ENCODE measurements around the gene BPI. TPM values are rescaled to one million over a fixed set of nuclear protein-coding genes. Genes with fewer than 3 reads are reported as not detected.
A peak's percentile ranks its signal among the peaks of the same experiment; 100 is the strongest.

BPI gene
- total and polyA plus RNA-seq, 2 experiments from 2014 or later: 0.10 TPM; not detected in 1

DNA sequence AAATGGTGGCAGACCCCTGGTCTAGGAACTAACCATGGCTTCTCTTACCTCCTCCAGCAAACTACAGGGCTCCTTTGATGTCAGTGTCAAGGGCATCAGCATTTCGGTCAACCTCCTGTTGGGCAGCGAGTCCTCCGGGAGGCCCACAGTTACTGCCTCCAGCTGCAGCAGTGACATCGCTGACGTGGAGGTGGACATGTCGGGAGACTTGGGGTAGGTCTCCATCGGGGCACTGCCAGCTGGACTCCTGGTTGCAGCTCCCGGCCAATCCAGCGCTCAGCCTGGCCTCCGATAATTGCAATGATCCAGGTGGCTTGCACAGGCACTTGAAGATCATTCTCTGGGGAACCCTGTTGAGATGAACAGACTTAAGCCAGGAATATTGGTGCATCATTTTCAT, 50.3 kb downstream of the BPI start:
- Histone ChIP-seq H2AFZ (no peak overlapping the region), H3K36me3 (ENCODE audit: low read depth) (no peaks in the 10 kb centered on the region), H3K9me3 (ENCODE audit: low read depth) (no peaks in the 10 kb centered on the region), H3F3A (ENCODE audit: insufficient read depth) (no peaks in the 10 kb centered on the region), H3K9me2 (ENCODE audit: insufficient read depth) (no peaks in the 10 kb centered on the region), H3K27me3 (replicated peaks; ENCODE audit: insufficient read depth) (no peaks in the 10 kb centered on the region), H3K4me3 (no peak overlapping the region), H3K27ac (no peak overlapping the region), H3K4me2 (ENCODE audit: unreplicated experiment) (no peak overlapping the region), H3K4me1 (ENCODE audit: insufficient read depth) (no peaks in the 10 kb centered on the region), H4K20me1 (ENCODE audit: insufficient read depth) (no peaks in the 10 kb centered on the region), H3K79me2 (ENCODE audit: insufficient read depth) (no peaks in the 10 kb centered on the region), H3K9ac (no peak overlapping the region)
- TF ChIP-seq EZH2 (IDR thresholded peaks at IDR 0.05; ENCODE audit: insufficient read depth, poor library complexity, severe bottlenecking): no peak
- no peak for TF ChIP-seq EZH2phosphoT487 (IDR thresholded peaks at IDR 0.05; ENCODE audit: insufficient read depth, low read depth)
- WGBS, 2 experiments (ENCODE audit: low coverage in 1 of 2, low lambda C conversion rate in 2 of 2, missing lambda C conversion rate in 2 of 2): 90 to 94% methylated on average over 10 of the region's 10 CpGs
- in situ Hi-C loops (cut with MboI): no loop called here
- DNase-seq: no peak

GRCh38 chr20:38355161-38356012, 51.4 kb downstream of the BPI start:
- Histone ChIP-seq H3K79me2 (ENCODE audit: insufficient read depth) (no peaks in the 10 kb centered on the region), H3K9ac (no peak overlapping the region), H2AFZ (no peak overlapping the region), H3K36me3 (ENCODE audit: low read depth) (no peaks in the 10 kb centered on the region), H3K9me2 (ENCODE audit: insufficient read depth) (no peaks in the 10 kb centered on the region), H3F3A (ENCODE audit: insufficient read depth) (no peaks in the 10 kb centered on the region), H3K27ac (no peak overlapping the region), H3K4me3 (no peak overlapping the region), H3K27me3 (replicated peaks; ENCODE audit: insufficient read depth) (no peaks in the 10 kb centered on the region), H4K20me1 (ENCODE audit: insufficient read depth) (no peaks in the 10 kb centered on the region), H3K9me3 (ENCODE audit: low read depth) (no peaks in the 10 kb centered on the region), H3K4me1 (ENCODE audit: insufficient read depth) (no peaks in the 10 kb centered on the region), H3K4me2 (ENCODE audit: unreplicated experiment) (no peak overlapping the region)
- in situ Hi-C loops (cut with MboI): no loop called here
- no peak for DNase-seq
- no peak for TF ChIP-seq EZH2 (IDR thresholded peaks at IDR 0.05; ENCODE audit: insufficient read depth, poor library complexity, severe bottlenecking)
- TF ChIP-seq EZH2phosphoT487 (IDR thresholded peaks at IDR 0.05; ENCODE audit: insufficient read depth, low read depth): no peak
- WGBS, 2 experiments (ENCODE audit: low coverage in 1 of 2, low lambda C conversion rate in 2 of 2, missing lambda C conversion rate in 2 of 2): 68 to 75% methylated on average over 17 to 18 of the region's 18 CpGs

DNA sequence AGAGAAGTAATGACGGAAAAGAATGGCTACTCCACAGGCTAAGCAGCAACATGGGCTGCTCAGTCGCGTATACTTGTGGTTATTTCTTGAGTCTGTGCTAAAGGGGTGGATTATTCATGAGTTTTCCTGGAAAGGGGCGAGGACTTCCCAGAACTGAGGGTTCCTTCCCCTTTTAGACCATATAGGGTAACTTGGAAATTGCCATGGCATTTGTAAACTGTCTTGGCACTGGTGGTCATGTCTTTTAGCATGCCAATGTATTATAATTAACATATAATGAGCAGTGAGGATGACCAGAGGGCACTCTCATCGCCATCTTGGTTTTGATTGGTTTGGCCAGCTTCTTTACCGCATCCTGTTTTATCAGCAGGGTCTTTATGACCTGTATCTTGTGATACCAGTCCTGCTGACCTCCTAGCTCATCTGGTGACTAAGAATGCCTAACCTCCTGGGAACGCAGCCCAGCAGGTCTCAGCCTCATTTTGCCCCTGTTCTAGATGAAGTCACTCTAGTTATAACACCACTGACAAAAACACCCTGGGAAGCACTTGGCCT, 53.8 kb downstream of the BPI start:
- no peaks in the 10 kb centered on the region for H3K27me3 ChIP-seq (replicated peaks; ENCODE audit: insufficient read depth)
- TF ChIP-seq EZH2 (IDR thresholded peaks at IDR 0.05; ENCODE audit: insufficient read depth, poor library complexity, severe bottlenecking) (no peak), EZH2phosphoT487 (IDR thresholded peaks at IDR 0.05; ENCODE audit: insufficient read depth, low read depth) (no peak)
- H3K27ac ChIP-seq: no peak overlapping the region
- peak; percentile 15 for DNase-seq
- WGBS, 2 experiments (ENCODE audit: low coverage in 1 of 2, low lambda C conversion rate in 2 of 2, missing lambda C conversion rate in 2 of 2): 65 to 70% methylated on average over 7 of the region's 7 CpGs
- no peaks in the 10 kb centered on the region for H4K20me1 ChIP-seq (ENCODE audit: insufficient read depth)
- H3K9ac ChIP-seq: no peak overlapping the region
- H3F3A ChIP-seq (ENCODE audit: insufficient read depth): no peaks in the 10 kb centered on the region
- no peaks in the 10 kb centered on the region for H3K4me1 ChIP-seq (ENCODE audit: insufficient read depth)
- no peaks in the 10 kb centered on the region for H3K36me3 ChIP-seq (ENCODE audit: low read depth)
- in situ Hi-C loops (cut with MboI): no loop called here
- no peaks in the 10 kb centered on the region for H3K79me2 ChIP-seq (ENCODE audit: insufficient read depth)
- H2AFZ ChIP-seq: no peak overlapping the region
- H3K9me3 ChIP-seq (ENCODE audit: low read depth): no peaks in the 10 kb centered on the region
- H3K9me2 ChIP-seq (ENCODE audit: insufficient read depth): no peaks in the 10 kb centered on the region
- no peak overlapping the region for H3K4me2 ChIP-seq (ENCODE audit: unreplicated experiment)
- H3K4me3 ChIP-seq: no peak overlapping the region

DNA sequence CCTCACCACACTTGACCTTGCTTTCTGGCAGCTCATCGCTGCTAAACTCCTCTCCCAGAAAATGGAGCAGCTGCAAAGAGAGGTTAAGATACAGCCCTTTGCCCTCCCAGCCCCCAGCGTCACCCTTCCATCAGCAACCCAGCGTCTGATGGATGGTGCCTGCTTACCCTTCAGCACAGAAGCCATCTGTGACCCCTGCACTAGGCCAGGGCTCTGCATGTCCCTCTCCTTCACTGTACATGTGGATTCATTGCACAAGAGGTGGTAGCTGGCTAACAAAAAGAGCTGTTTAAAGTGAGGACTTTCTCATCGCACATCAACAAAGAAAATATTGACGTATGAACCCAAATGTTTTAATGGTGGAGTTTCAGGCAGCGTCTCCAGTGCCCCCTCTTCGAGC, 54.6 kb downstream of the BPI start:
- Histone ChIP-seq H3K4me2 (ENCODE audit: unreplicated experiment) (no peak overlapping the region), H3K9ac (no peak overlapping the region), H3K9me2 (ENCODE audit: insufficient read depth) (no peaks in the 10 kb centered on the region), H3F3A (ENCODE audit: insufficient read depth) (no peaks in the 10 kb centered on the region), H3K4me1 (ENCODE audit: insufficient read depth) (no peaks in the 10 kb centered on the region), H3K9me3 (ENCODE audit: low read depth) (no peaks in the 10 kb centered on the region), H4K20me1 (ENCODE audit: insufficient read depth) (no peaks in the 10 kb centered on the region), H3K4me3 (no peak overlapping the region), H2AFZ (no peak overlapping the region), H3K36me3 (ENCODE audit: low read depth) (no peaks in the 10 kb centered on the region), H3K79me2 (ENCODE audit: insufficient read depth) (no peaks in the 10 kb centered on the region), H3K27ac (no peak overlapping the region), H3K27me3 (replicated peaks; ENCODE audit: insufficient read depth) (no peaks in the 10 kb centered on the region)
- WGBS, 2 experiments (ENCODE audit: low coverage in 1 of 2, low lambda C conversion rate in 2 of 2, missing lambda C conversion rate in 2 of 2): 83 to 92% methylated on average over 7 of the region's 7 CpGs
- in situ Hi-C loops (cut with MboI): no loop called here
- no peak for DNase-seq
- TF ChIP-seq EZH2phosphoT487 (IDR thresholded peaks at IDR 0.05; ENCODE audit: insufficient read depth, low read depth): no peak
- TF ChIP-seq EZH2 (IDR thresholded peaks at IDR 0.05; ENCODE audit: insufficient read depth, poor library complexity, severe bottlenecking): no peak

All from GM23248 (cell line).